Esophagus muscularis mucosa (tissue), 4 donors: ENCODE measurements around the gene MYADM. TPM values are rescaled to one million over a fixed set of nuclear protein-coding genes. Genes with fewer than 3 reads are reported as not detected.
A peak's percentile ranks its signal among the peaks of the same experiment; 100 is the strongest.

Source experiments
- DNase-seq: peaks from one replicate; pipeline ENCODE4 v3.0.0-alpha.2; 2017; ENCODE audit errors: extremely low spot score
- H3K27ac ChIP-seq, 4 donors: fragments of 200-600 bp; sonication (generic); replicated peaks in 1 of 4; 1 replicate in 3 of 4; 2 replicates in 1 of 4; pipeline ENCODE4 v1.5.1; 2016 to 2019; ENCODE audit warnings: mild to moderate bottlenecking in 1 of 4
- H3K27me3 ChIP-seq, 4 donors: fragments of 200-600 bp; sonication (generic); one replicate each; pipeline versions ENCODE4 v1.5.1 to v1.6.0; 2016 to 2019
- H3K36me3 ChIP-seq, 4 donors: fragments of 200-600 bp; sonication (generic); one replicate each; pipeline ENCODE4 v1.5.1; 2016 to 2019
- H3K4me1 ChIP-seq, 4 donors: fragments of 200-600 bp; sonication (generic); one replicate each; pipeline ENCODE4 v1.5.1; 2016 to 2019
- H3K4me3 ChIP-seq, 4 donors: fragments of 200-600 bp; sonication (generic); 1 replicate in 2 of 4; 2 replicates in 2 of 4; pipeline ENCODE4 v1.5.1; 2016 to 2019; ENCODE audit warnings: mild to moderate bottlenecking in 4 of 4, moderate library complexity in 1 of 4
- H3K9me3 ChIP-seq, 4 donors: fragments of 200-600 bp; sonication (generic); 1 replicate in 3 of 4; 2 replicates in 1 of 4; pipeline ENCODE4 v1.5.1; 2016 to 2019
- CTCF ChIP-seq, 3 experiments: fragments of 200-600 bp in 2 of 3; fragments of 450-650 bp in 1 of 3; sonication (generic) in 2 of 3; IDR thresholded peaks; one replicate each; pipeline ENCODE4 v1.5.1; 2017 to 2019; ENCODE audit warnings: antibody characterized with exemption in 3 of 3, mild to moderate bottlenecking in 2 of 3, moderate library complexity in 1 of 3
- EP300 ChIP-seq: sonication (generic); formaldehyde crosslinking; IDR thresholded peaks from one replicate; pipeline ENCODE4 v1.6.1; 2017; ENCODE audit warnings: antibody characterized with exemption
- POLR2A ChIP-seq: fragments of 450-650 bp; IDR thresholded peaks from one replicate; pipeline ENCODE4 v1.6.1; 2017; ENCODE audit warnings: antibody characterized with exemption, moderate library complexity, mild to moderate bottlenecking, low read depth
- POLR2AphosphoS5 ChIP-seq, 2 donors: sonication (generic); formaldehyde crosslinking; IDR thresholded peaks; one replicate each; pipeline ENCODE4 v1.6.1; 2017; ENCODE audit warnings: antibody characterized with exemption in 2 of 2
- WGBS: methylation state at CpG from one replicate; pipeline ENCODE4 v1.1.5; 2018; 5-methylcytosine and 5-hydroxymethylcytosine counted together
- intact Hi-C: fragments of 100-400 bp; cut with DNase I; formaldehyde crosslinking; loops from one replicate; pipeline ENCODE4 v1.15.1; 2023
- total RNA-seq, 4 donors: library from RNA; depleted of rRNA; stranded (reverse); fragments of >200 nt; gene quantifications; one replicate each; pipeline versions ENCODE4 v1.1.0 to v1.2.1, GENCODE V29; 2016

MYADM gene
- total RNA-seq, 4 donors from 2014 or later: 130 to 353 (median 204) TPM

GRCh38 chr19:53905787-53906186, 38.1 kb downstream of the MYADM start:
- DNase-seq: no peak
- H3K36me3 ChIP-seq: no peaks in the 10 kb centered on the region
- no peak overlapping the region for H3K27ac ChIP-seq
- WGBS: 58% methylated on average over 1 of the region's 1 CpG
- H3K9me3 ChIP-seq: no peaks in the 10 kb centered on the region
- H3K27me3 ChIP-seq: peaks cover 0 to 97% (median 44%) of the 10 kb centered on the region in 4 donors
- no peak for TF ChIP-seq CTCF (IDR thresholded peaks at IDR 0.05)
- no peak for TF ChIP-seq POLR2A
- no peak for TF ChIP-seq POLR2AphosphoS5 (IDR thresholded peaks at IDR 0.05)
- no peak for TF ChIP-seq EP300
- peaks cover 8 to 38% (median 33%) of the 10 kb centered on the region in 4 donors for H3K4me1 ChIP-seq
- intact Hi-C loops: loop anchor here (5.0 to 10.0 kb wide), 2 partner anchors 61 to 117 kb away; no protein-coding TSS in a partner anchor
- H3K4me3 ChIP-seq: no peak overlapping the region

- DNase-seq: no peak
- Histone ChIP-seq H3K27me3 (peaks cover 0 to 98% (median 47%) of the 10 kb centered on the region in 4 donors), H3K4me1 (peaks cover 8 to 38% (median 33%) of the 10 kb centered on the region in 4 donors), H3K27ac (no peak overlapping the region), H3K4me3 (peak overlapping the region in 1 of 4 donors; percentile 6), H3K9me3 (no peaks in the 10 kb centered on the region), H3K36me3 (no peaks in the 10 kb centered on the region)
- WGBS: 33% methylated on average over 16 of the region's 48 CpGs
- TF ChIP-seq EP300 (no peak), POLR2AphosphoS5 (IDR thresholded peaks at IDR 0.05) (no peak), POLR2A (no peak), CTCF (IDR thresholded peaks at IDR 0.05) (peak; percentile 54 to 96 (median 73))
- intact Hi-C loops: loop anchor here (5.0 to 10.0 kb wide), 2 partner anchors 62 to 116 kb away; no protein-coding TSS in a partner anchor
These were observed 38.8 kb downstream of the MYADM start for GRCh38 chr19:53906211-53907192.

GRCh38 chr19:53907193-53907581, 39.5 kb downstream of the MYADM start:
- WGBS: 34% methylated on average over 12 of the region's 14 CpGs
- Histone ChIP-seq H3K27ac (no peak overlapping the region), H3K4me1 (peaks cover 8 to 38% (median 33%) of the 10 kb centered on the region in 4 donors), H3K36me3 (no peaks in the 10 kb centered on the region), H3K4me3 (no peak overlapping the region), H3K9me3 (no peaks in the 10 kb centered on the region), H3K27me3 (peaks cover 0 to 98% (median 52%) of the 10 kb centered on the region in 4 donors)
- intact Hi-C loops: loop anchor here (5.0 to 10.0 kb wide), 2 partner anchors 62 to 115 kb away; no protein-coding TSS in a partner anchor
- DNase-seq: no peak
- TF ChIP-seq CTCF (IDR thresholded peaks at IDR 0.05): no peak
- no peak for TF ChIP-seq POLR2AphosphoS5 (IDR thresholded peaks at IDR 0.05)
- no peak for TF ChIP-seq EP300
- TF ChIP-seq POLR2A: no peak

GRCh38 chr19:53907690-53908089, 40.0 kb downstream of the MYADM start:
- peaks cover 0 to 98% (median 52%) of the 10 kb centered on the region in 4 donors for H3K27me3 ChIP-seq
- peaks cover 8 to 38% (median 33%) of the 10 kb centered on the region in 4 donors for H3K4me1 ChIP-seq
- H3K4me3 ChIP-seq: peak overlapping the region in 2 of 4 donors; percentile 15 to 21
- H3K9me3 ChIP-seq: no peaks in the 10 kb centered on the region
- no peak overlapping the region for H3K27ac ChIP-seq
- no peaks in the 10 kb centered on the region for H3K36me3 ChIP-seq
- no peak for DNase-seq
- 10% methylated on average over 9 of the region's 17 CpGs for WGBS
- intact Hi-C loops: loop anchor here (5.0 to 10.0 kb wide), 2 partner anchors 63 to 115 kb away; no protein-coding TSS in a partner anchor
- TF ChIP-seq POLR2AphosphoS5 (IDR thresholded peaks at IDR 0.05) (no peak), CTCF (IDR thresholded peaks at IDR 0.05) (no peak), EP300 (no peak), POLR2A (no peak)
